Panc1 (cell line): ENCODE data around the gene ARHGEF25. TPM values are rescaled to one million over a fixed set of nuclear protein-coding genes. Genes with fewer than 3 reads are reported as not detected.

Experiments used
- total RNA-seq: library from RNA; stranded (reverse); gene quantifications from one replicate; pipeline ENCODE4 v1.2.1, GENCODE V29; 2021; ENCODE audit not compliant: unreplicated experiment

The ARHGEF25 gene
- total RNA-seq, 1 experiment from 2014 or later = 10.5 TPM

Other genes starting within 250 kb of the ARHGEF25 start
- gene R3HDM2, start 180.4 kb upstream of the ARHGEF25 start, total RNA-seq = 56.5 TPM
- not detected for gene INHBC, start 176.7 kb upstream of the ARHGEF25 start, total RNA-seq
- gene INHBE, start 156.1 kb upstream of the ARHGEF25 start, total RNA-seq = 0.59 TPM
- 6.5 TPM for gene GLI1, start 151.7 kb upstream of the ARHGEF25 start, total RNA-seq
- 0.92 TPM for gene ARHGAP9, start 131.6 kb upstream of the ARHGEF25 start, total RNA-seq
- 291 TPM for gene MARS1, start 123.4 kb upstream of the ARHGEF25 start, total RNA-seq
- 47.2 TPM for gene DDIT3, start 90.9 kb upstream of the ARHGEF25 start, total RNA-seq
- gene MBD6, start 88.6 kb upstream of the ARHGEF25 start, total RNA-seq = 115 TPM
- 97.6 TPM for gene DCTN2, start 64.2 kb upstream of the ARHGEF25 start, total RNA-seq
- gene KIF5A, start 61.4 kb upstream of the ARHGEF25 start, total RNA-seq = 3.0 TPM
- 62.6 TPM for gene PIP4K2C, start 20.2 kb upstream of the ARHGEF25 start, total RNA-seq
- 37.8 TPM for gene DTX3, start 6.6 kb upstream of the ARHGEF25 start, total RNA-seq
- gene B4GALNT1, start 21.8 kb downstream of the ARHGEF25 start, total RNA-seq = 48.6 TPM
- 186 TPM for gene OS9, start 82.7 kb downstream of the ARHGEF25 start, total RNA-seq
- gene AGAP2, start 127.3 kb downstream of the ARHGEF25 start, total RNA-seq = 0.49 TPM
- 17.5 TPM for gene TSPAN31, start 133.6 kb downstream of the ARHGEF25 start, total RNA-seq
- 201 TPM for gene CDK4, start 140.9 kb downstream of the ARHGEF25 start, total RNA-seq
- gene MARCHF9, start 143.7 kb downstream of the ARHGEF25 start, total RNA-seq = 2.3 TPM
- gene CYP27B1, start 155.6 kb downstream of the ARHGEF25 start, total RNA-seq = 4.0 TPM
- 46.5 TPM for gene METTL1, start 160.7 kb downstream of the ARHGEF25 start, total RNA-seq
- gene EEF1AKMT3, start 161.2 kb downstream of the ARHGEF25 start, total RNA-seq = 7.4 TPM
- 40.3 TPM for gene TSFM, start 171.4 kb downstream of the ARHGEF25 start, total RNA-seq
- 3.1 TPM for gene AVIL, start 207.3 kb downstream of the ARHGEF25 start, total RNA-seq
- gene CTDSP2, start 235.3 kb downstream of the ARHGEF25 start, total RNA-seq = 120 TPM